ENCODE measurements around the gene ATP8B1. TPM values are rescaled to one million over a fixed set of nuclear protein-coding genes. Genes with fewer than 3 reads are reported as not detected.
"Not testable (repeated sequence)": the region's sequence is repeated elsewhere in the genome, so short reads cannot be mapped to it uniquely, and the experiment has no call there.

Gene ATP8B1
- total and polyA plus RNA-seq, 8 donors: 16.4 to 26.6 (median 19.1) TPM

- Histone ChIP-seq H3K9me3 (peaks cover 0 to 4% of the 10 kb centered on the region in 2 donors), H3K4me3 (no peak overlapping the region), H3K4me1 (peaks cover 0 to 22% of the 10 kb centered on the region in 2 donors), H3K27me3 (no peaks in the 10 kb centered on the region), H3K36me3 (peaks cover 0 to 15% of the 10 kb centered on the region in 2 donors), H3K27ac (peak overlapping the region; percentile 11 to 45)
- peak; percentile 65 for ATAC-seq
- DNase-seq: peak in 1 of 4 donors; percentile 42
- intact Hi-C loops (cut with DNase I): no loop called here
- TF ChIP-seq, protein P1, sequence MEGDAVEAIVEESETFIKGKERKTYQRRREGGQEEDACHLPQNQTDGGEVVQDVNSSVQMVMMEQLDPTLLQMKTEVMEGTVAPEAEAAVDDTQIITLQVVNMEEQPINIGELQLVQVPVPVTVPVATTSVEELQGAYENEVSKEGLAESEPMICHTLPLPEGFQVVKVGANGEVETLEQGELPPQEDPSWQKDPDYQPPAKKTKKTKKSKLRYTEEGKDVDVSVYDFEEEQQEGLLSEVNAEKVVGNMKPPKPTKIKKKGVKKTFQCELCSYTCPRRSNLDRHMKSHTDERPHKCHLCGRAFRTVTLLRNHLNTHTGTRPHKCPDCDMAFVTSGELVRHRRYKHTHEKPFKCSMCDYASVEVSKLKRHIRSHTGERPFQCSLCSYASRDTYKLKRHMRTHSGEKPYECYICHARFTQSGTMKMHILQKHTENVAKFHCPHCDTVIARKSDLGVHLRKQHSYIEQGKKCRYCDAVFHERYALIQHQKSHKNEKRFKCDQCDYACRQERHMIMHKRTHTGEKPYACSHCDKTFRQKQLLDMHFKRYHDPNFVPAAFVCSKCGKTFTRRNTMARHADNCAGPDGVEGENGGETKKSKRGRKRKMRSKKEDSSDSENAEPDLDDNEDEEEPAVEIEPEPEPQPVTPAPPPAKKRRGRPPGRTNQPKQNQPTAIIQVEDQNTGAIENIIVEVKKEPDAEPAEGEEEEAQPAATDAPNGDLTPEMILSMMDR (IDR thresholded peaks at IDR 0.05): no peak
Observed at GRCh38 chr18:57727952-57728807, 74.9 kb downstream of the ATP8B1 start.

DNA sequence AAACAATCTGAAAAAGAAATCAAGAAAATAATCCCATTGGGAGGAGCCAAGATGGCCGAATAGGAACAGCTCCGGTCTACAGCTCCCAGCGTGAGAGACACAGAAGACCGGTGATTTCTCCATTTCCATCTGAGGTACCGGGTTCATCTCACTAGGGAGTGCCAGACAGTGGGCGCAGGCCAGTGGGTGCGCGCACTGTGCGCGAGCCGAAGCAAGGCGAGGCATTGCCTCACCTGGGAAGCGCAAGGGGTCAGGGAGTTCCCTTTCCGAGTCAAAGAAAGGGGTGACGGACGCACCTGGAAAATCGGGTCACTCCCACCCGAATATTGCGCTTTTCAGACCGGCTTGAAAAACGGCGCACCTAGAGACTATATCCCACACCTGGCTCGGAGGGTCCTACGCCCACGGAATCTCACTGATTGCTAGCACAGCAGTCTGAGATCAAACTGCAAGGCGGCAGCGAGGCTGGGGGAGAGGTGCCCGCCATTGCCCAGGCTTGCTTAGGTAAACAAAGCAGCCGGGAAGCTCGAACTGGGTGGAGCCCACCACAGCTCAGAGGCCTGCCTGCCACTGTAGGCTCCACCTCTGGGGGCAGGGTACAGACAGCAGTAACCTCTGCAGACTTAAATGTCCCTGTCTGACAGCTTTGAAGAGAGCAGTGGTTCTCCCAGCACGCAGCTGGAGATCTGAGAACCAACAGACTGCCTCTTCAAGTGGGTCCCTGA is 83.7 kb downstream of the ATP8B1 start:
- ATAC-seq; H3K9me3 ChIP-seq; H3K4me3 ChIP-seq; H3K4me1 ChIP-seq; intact Hi-C loops (cut with DNase I); H3K36me3 ChIP-seq; DNase-seq; H3K27me3 ChIP-seq; H3K27ac ChIP-seq: not testable (repeated sequence)

- Histone ChIP-seq H3K27ac (no peak overlapping the region), H3K4me1 (peaks cover 4 to 17% of the 10 kb centered on the region in 2 donors), H3K4me3 (no peak overlapping the region), H3K9me3 (peaks cover 0 to 9% of the 10 kb centered on the region in 2 donors), H3K27me3 (no peaks in the 10 kb centered on the region), H3K36me3 (no peaks in the 10 kb centered on the region)
- ATAC-seq: no peak
- TF ChIP-seq, protein P1 (IDR thresholded peaks at IDR 0.05): no peak
- intact Hi-C loops (cut with DNase I): no loop called here
- DNase-seq: no peak
Observed at GRCh38 chr18:57716549-57716948, 86.6 kb downstream of the ATP8B1 start.

DNA sequence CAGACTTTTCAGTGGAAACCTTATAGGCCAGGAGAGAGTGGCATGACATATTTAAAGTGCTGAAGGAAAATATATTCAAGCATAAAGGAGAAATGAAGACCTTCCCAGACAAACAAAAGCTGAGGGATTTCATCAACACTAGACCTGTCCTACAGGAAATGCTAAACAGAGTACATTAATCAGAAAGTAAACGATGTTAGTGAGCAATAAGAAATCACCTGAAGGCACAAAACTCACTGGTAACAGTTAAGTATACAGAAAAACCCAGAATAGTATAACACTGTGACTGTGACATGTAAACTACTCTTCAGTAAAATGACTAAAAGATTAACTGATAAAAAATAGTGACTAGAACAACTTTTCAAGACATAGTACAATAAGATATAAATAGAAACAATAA is 87.4 kb downstream of the ATP8B1 start:
- intact Hi-C loops (cut with DNase I): no loop called here
- TF ChIP-seq, protein P1 (IDR thresholded peaks at IDR 0.05): no peak
- H3K4me1 ChIP-seq: peaks cover 4 to 19% of the 10 kb centered on the region in 2 donors
- ATAC-seq: no peak
- no peak overlapping the region for H3K4me3 ChIP-seq
- DNase-seq: no peak
- H3K9me3 ChIP-seq: peaks cover 0 to 9% of the 10 kb centered on the region in 2 donors
- H3K36me3 ChIP-seq: no peaks in the 10 kb centered on the region
- H3K27me3 ChIP-seq: no peaks in the 10 kb centered on the region
- H3K27ac ChIP-seq: no peak overlapping the region

GRCh38 chr18:57715073-57715472 is 88.0 kb downstream of the ATP8B1 start:
- no peaks in the 10 kb centered on the region for H3K27me3 ChIP-seq
- TF ChIP-seq, protein P1 (IDR thresholded peaks at IDR 0.05): no peak
- ATAC-seq: no peak
- DNase-seq: no peak
- H3K27ac ChIP-seq: no peak overlapping the region
- H3K9me3 ChIP-seq: peaks cover 0 to 9% of the 10 kb centered on the region in 2 donors
- no peak overlapping the region for H3K4me3 ChIP-seq
- H3K4me1 ChIP-seq: peaks cover 4 to 19% of the 10 kb centered on the region in 2 donors
- no peaks in the 10 kb centered on the region for H3K36me3 ChIP-seq
- intact Hi-C loops (cut with DNase I): no loop called here

Data from left lung (tissue), 10 donors.